Effector memory CD8-positive, alpha-beta T cell (primary cell): ENCODE data around the gene SPIB.
"Not testable (repeated sequence)": the region's sequence is repeated elsewhere in the genome, so short reads cannot be mapped to it uniquely, and the experiment has no call there.

Experiments used
- ATAC-seq: fragments of 150-1000 bp; cut with Tn5 transposase; replicated peaks from 2 replicates; pipeline ENCODE4 v1.10.0; 2021; ENCODE audit warnings: mild to moderate bottlenecking, moderate library complexity
- DNase-seq, 3 experiments: peaks; one replicate each; pipeline ENCODE4 v3.0.0; 2021
- H3K27ac Mint-ChIP-seq, 2 donors: one replicate each; pipeline ENCODE4 v1.8.0; 2022; ENCODE audit warnings: mild to moderate bottlenecking in 2 of 2, mixed read lengths in 2 of 2, moderate library complexity in 2 of 2
- H3K27me3 Mint-ChIP-seq, 2 donors: one replicate each; pipeline ENCODE4 v1.8.0; 2022; ENCODE audit warnings: mixed read lengths in 2 of 2
- H3K36me3 Mint-ChIP-seq: one replicate; pipeline ENCODE4 v1.8.0; 2022; ENCODE audit warnings: mild to moderate bottlenecking, moderate library complexity, mixed read lengths; ENCODE audit not compliant: insufficient read depth
- H3K4me1 Mint-ChIP-seq, 2 donors: one replicate each; pipeline ENCODE4 v1.8.0; 2022; ENCODE audit warnings: low read depth in 2 of 2, mixed read lengths in 2 of 2
- H3K4me3 Mint-ChIP-seq, 2 donors: one replicate each; pipeline ENCODE4 v1.8.0; 2022; ENCODE audit warnings: mild to moderate bottlenecking in 2 of 2, mixed read lengths in 2 of 2, moderate library complexity in 2 of 2
- H3K9me3 Mint-ChIP-seq, 2 donors: one replicate each; pipeline ENCODE4 v1.8.0; 2022; ENCODE audit warnings: mixed read lengths in 2 of 2

The SPIB gene

DNA sequence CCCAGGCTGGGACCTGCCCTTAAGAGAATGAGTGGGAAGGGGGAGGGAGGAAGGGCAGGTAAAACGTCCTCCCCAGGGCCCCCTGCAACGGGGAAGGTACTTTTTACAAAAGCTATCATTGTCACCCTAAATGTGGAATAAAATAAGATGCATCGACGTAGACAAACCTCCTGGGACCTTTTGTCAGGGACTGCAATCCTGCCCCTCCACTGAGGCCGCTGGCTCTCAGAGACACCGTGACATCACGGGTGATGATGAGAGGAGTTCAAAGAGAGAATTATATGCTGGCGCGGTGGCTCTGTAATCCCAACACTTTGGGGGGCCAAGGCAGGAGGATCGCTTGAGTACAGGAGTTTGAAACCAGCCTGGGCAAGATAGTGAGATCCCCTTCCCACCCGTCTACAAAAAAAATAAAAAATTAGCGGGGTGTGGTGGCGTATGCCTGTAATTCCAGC is 12.2 kb downstream of the SPIB start:
- Mint-ChIP-seq H3K36me3 (peaks cover 6% of the 10 kb centered on the region), H3K9me3 (no peaks in the 10 kb centered on the region), H3K4me1 (peaks cover 11 to 16% of the 10 kb centered on the region in 2 donors), H3K27ac (peak overlapping the region in 1 of 2 donors; percentile 85), H3K27me3 (peaks cover 6 to 64% of the 10 kb centered on the region in 2 donors), H3K4me3 (peak overlapping the region; percentile 90)
- no peak for DNase-seq
- ATAC-seq = no peak

DNA sequence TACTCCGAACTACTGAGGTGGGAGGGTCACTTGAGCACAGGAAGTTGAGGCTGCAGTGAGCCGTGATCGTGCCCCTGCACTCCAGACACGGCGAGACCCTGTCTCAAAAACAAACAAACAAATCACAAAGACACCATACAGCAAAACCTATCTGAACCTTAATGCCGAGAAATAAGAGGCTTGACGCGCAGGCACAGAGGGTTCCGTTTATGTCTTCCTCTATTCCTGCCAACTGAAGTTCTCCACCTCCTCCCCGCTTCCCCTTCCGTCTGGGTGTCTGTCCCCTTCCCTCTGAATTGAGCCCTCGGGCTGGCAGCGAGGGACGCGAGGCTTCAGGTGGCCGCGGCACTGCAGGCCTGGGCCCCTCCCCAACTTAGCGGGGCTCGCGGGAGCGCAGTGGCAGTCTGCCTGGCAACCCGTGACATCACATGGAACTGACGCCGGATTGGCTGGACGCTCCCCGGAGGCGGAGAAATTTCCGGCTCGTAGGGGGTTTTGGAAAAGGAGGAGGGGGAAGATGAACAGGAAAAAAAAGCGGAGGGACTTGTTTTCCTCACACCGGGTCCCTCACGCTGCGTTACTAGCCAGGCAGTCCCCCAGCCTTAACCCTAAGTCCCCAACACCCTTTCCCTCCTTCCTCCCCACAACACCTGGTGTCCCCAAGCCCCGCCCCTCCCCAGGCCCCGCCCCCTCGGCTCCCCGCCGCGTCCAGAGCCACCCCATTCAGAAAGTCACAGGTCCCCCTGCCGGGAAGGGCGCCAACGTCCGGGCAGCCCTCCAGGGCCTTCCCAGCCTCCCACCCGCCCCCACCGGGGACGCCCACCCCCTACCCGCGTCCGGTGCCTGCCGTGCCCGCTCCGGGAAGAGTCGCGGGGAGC is 12.8 kb downstream of the SPIB start:
- no peaks in the 10 kb centered on the region for H3K9me3 Mint-ChIP-seq
- H3K36me3 Mint-ChIP-seq = peaks cover 6% of the 10 kb centered on the region
- DNase-seq = peak; percentile 86 to 93 (median 91)
- H3K27me3 Mint-ChIP-seq = peaks cover 6 to 70% of the 10 kb centered on the region in 2 donors
- ATAC-seq = peak; percentile 92
- peak overlapping the region; percentile 90 for H3K4me3 Mint-ChIP-seq
- peak overlapping the region; percentile 85 for H3K27ac Mint-ChIP-seq
- peaks cover 11 to 16% of the 10 kb centered on the region in 2 donors for H3K4me1 Mint-ChIP-seq

DNA sequence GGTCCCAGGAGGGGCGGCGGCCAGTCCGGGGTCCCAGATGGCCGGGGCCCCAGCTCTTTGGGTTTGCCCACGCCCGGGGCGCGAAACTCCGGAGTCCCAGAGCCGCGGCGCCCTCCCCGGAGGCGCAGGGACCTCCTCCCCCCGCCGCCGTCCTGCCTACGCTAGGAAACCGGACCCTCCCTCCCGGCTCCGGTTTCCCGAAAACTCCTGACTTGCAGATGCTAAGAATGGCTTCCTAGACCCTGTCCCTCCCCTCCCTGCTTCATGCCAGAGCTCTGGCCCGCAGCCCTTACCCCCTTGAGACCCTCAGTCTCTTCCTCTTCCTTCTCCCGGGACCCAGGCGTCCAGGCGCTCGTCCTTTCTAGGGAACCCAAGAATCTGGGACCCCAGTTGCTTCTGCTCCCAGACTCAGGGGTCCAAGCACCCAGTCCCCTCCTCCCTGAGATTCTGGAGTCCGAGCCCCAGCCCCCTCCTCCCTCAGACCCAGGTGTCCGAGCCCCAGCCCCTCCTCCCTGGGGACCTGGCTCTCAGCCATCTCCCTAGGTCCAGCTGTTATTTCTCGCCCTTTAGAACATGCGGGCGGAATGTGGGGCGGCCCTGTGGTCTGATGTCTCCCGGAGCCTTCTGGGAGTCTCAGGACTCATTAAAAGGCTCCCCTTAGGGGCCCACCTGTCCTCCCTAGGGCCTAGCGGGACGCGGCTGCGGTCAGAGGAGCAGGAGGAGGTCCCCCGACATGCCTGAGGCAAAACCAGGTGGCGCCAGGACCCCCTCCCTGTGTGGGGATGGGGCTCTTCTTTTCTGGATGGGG is 13.7 kb downstream of the SPIB start, which contains the start of gene MYBPC2:
Gene MYBPC2 (plus strand): TSS at position 672 of the 808 bp plus-strand sequence. CDS start 62 bp downstream, at position 734.
- DNase-seq = no peak
- H3K4me1 Mint-ChIP-seq = peaks cover 11 to 16% of the 10 kb centered on the region in 2 donors
- H3K27ac Mint-ChIP-seq = peak within 1 kb of the TSS; percentile 85
- no peaks in the 10 kb centered on the region for H3K9me3 Mint-ChIP-seq
- H3K4me3 Mint-ChIP-seq = peak within 1 kb of the TSS; percentile 90
- peak; percentile 5 for ATAC-seq
- H3K36me3 Mint-ChIP-seq = peaks cover 6% of the 10 kb centered on the region
- H3K27me3 Mint-ChIP-seq = peaks cover 6 to 75% of the 10 kb centered on the region in 2 donors

DNA sequence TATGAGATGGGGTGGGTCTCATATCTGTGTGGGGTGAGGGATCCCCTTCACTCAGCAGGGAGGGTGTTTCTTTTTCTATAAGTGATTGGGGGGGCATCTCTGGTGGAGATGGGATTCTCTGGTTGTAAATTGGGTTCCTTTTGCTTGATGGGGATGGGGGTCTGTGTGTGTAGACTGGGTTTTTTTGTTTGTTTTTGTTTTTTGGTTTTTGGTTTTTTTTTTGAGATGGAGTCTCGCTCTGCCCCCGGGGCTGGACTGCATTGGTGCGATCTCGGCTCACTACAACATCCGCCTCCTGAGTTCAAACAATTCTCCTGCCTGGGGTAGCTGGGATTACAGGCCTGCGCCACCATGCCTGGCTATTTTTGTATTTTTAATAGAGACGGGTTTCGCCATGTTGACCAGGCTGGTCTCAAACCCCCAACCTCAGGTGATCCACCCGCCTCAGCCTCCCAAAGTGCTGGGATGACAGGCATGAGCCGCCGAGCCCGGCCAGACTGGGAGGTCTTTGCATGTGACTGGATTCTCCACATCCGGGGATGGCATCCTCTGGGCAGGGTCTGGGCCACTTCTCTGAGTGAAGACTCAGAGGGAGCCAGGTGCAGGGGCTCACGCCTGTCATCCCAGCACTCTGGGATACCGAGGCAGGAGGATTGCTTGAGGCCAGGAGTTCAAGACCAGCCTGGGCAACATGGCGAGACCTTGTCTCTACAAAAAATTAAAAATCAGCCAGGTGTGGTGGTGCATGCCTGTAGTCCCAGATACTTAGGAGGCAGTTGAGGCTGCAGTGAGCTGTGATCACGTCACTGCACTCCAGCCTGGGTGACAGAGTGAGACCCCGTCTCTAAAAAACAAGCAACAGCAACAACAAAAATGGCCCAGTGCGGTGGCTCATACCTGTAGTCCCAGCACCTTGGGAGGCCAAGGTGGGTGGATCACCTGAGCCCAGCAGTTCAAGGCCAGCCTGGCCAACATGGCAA is 14.8 kb downstream of the SPIB start:
- DNase-seq (no peak), ATAC-seq (no peak)
- peak overlapping the region; percentile 90 for H3K4me3 Mint-ChIP-seq
- H3K4me1 Mint-ChIP-seq = peaks cover 11 to 16% of the 10 kb centered on the region in 2 donors
- H3K27me3 Mint-ChIP-seq = peaks cover 8 to 80% of the 10 kb centered on the region in 2 donors
- H3K27ac Mint-ChIP-seq = peak overlapping the region in 1 of 2 donors; percentile 53
- peaks cover 6% of the 10 kb centered on the region for H3K36me3 Mint-ChIP-seq
- no peaks in the 10 kb centered on the region for H3K9me3 Mint-ChIP-seq

DNA sequence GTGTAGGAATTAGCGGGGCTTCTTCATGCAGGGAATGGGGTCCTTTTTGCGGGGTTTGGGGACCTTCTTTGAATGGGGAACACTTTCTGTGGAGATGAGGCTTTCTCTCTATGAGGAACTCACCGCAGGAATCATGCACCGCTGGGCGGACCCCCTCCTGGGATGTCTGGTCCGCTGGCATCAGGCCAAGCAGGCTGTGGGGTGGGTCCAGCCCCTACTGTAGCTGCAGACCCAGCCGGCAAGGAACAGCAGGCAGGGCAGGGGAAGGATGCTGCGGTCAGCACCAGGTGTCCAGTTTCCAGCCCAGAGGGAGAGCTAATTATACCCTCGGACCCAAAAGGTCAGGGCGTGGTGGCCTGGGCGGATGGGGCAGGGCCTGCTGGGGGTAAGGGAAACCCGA is 15.8 kb downstream of the SPIB start:
- H3K4me1 Mint-ChIP-seq = peaks cover 11 to 16% of the 10 kb centered on the region in 2 donors
- H3K9me3 Mint-ChIP-seq = no peaks in the 10 kb centered on the region
- no peak overlapping the region for H3K27ac Mint-ChIP-seq
- H3K27me3 Mint-ChIP-seq = peaks cover 18 to 80% of the 10 kb centered on the region in 2 donors
- DNase-seq = no peak
- ATAC-seq = no peak
- H3K4me3 Mint-ChIP-seq = no peak overlapping the region
- peaks cover 6% of the 10 kb centered on the region for H3K36me3 Mint-ChIP-seq

DNA sequence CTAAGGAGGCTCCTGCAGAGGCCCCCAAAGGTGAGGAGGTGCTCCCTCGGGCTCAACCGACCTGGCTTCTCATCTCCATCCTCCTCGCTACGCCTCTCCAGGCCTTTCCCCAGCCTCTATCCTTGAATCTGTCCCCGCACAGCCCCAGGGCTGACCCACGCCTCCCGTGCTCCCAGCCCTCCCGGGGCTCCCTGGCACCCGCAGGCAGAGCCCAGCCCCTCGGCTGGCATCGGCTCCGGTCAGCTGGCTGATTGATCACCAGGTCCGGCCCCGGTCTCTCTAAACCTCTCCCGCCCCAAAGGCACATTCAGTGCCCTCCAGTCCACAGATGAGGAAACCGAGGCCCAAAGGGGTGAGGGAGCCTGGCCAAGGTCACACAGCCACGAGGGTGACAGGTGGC is 16.5 kb downstream of the SPIB start:
- DNase-seq (no peak), ATAC-seq (no peak)
- Mint-ChIP-seq H3K27ac (no peak overlapping the region), H3K9me3 (no peaks in the 10 kb centered on the region), H3K27me3 (peaks cover 23 to 82% of the 10 kb centered on the region in 2 donors), H3K36me3 (peaks cover 6% of the 10 kb centered on the region), H3K4me1 (peaks cover 11 to 16% of the 10 kb centered on the region in 2 donors), H3K4me3 (no peak overlapping the region)

DNA sequence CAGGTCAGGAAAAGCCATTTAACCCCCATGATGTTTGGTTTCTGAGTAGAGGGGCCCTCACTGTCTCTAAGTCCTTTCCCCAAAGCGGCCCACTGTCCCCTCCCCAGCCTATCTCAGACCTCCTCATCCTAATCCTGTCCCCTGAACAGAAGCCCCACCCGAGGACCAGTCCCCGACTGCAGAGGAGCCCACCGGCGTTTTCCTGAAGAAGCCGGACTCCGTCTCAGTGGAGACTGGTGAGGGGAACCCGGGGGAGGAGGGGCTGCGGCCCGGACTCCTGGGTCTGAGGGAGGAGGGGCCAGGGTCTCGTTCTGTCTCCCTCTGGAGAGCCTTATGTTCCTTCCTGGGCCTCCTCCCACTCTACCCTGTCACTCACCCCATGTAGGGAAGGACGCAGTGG is 16.9 kb downstream of the SPIB start:
- Mint-ChIP-seq H3K4me3 (no peak overlapping the region), H3K4me1 (peaks cover 10 to 14% of the 10 kb centered on the region in 2 donors), H3K27me3 (peaks cover 23 to 81% of the 10 kb centered on the region in 2 donors), H3K9me3 (no peaks in the 10 kb centered on the region), H3K36me3 (peaks cover 6% of the 10 kb centered on the region), H3K27ac (no peak overlapping the region)
- DNase-seq (no peak), ATAC-seq (no peak)

DNA sequence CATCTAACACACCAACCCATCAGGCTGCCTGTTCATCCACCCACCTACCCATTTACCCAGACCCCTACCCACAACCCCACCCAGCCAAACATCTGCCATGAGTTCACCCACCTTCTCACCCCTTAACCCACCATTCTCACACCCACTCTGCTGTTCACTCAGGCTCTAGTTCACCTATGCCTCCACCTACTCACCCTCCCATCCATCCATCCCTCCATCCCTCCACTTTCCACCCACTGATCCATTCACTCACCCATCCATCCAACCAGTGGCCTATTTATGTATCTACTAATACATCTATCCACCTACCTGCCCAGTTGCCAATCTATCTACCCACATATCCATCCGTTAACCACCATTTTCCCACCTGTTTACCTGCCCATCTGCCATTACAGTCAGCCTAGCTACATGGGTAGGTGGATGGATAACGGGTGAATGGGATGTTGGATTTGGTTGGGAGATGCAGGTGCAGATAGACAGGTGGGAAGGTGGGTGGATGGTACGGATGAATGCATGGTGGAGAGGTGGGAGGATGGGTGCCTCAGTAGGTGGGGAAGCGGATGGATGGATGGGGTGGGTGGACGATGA is 19.2 kb downstream of the SPIB start:
- Mint-ChIP-seq H3K4me3 (no peak overlapping the region), H3K27me3 (peaks cover 21 to 65% of the 10 kb centered on the region in 2 donors), H3K36me3 (no peaks in the 10 kb centered on the region), H3K9me3 (no peaks in the 10 kb centered on the region), H3K4me1 (peaks cover 0 to 1% of the 10 kb centered on the region in 2 donors), H3K27ac (no peak overlapping the region)
- ATAC-seq = no peak
- DNase-seq = no peak

DNA sequence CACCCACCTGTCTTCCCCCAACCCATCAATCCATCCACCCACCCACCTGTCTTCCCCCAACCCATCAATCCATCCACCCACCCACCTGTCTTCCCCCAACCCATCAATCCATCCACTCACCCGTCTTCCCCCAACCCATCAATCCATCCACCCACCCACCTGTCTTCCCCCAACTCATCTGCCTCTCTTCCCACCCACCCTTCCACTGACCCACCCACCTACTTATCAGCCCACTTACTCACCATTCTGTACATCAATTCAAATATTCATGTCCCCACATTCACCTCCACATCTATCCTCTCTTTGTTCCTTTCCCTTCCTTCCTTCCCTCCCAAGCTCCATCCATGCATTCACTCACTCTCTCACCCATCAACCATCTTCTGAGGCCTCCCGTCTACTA is 20.4 kb downstream of the SPIB start:
- not testable (repeated sequence) for DNase-seq, H3K4me1 Mint-ChIP-seq, H3K27ac Mint-ChIP-seq, H3K9me3 Mint-ChIP-seq, H3K36me3 Mint-ChIP-seq, H3K4me3 Mint-ChIP-seq, ATAC-seq
- peaks cover 25 to 60% of the 10 kb centered on the region in 2 donors for H3K27me3 Mint-ChIP-seq

DNA sequence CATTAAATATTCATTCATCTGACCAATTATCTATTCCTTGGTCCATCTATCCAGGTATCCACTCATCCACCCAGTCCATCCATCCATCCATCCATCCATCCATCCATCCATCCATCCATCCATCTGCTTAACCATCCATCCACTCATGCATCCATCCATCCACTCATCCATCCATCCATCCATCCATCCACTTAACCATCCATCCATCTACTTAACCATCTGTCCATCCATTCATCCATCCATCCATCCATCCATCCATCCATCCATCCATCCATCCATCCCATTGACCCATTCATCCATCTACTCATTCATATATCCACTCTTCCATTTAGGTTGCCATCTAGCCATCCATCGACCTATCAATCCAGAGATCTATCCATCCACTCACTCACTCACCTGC is 25.3 kb downstream of the SPIB start:
- peaks cover 0 to 6% of the 10 kb centered on the region in 2 donors for H3K9me3 Mint-ChIP-seq
- DNase-seq = no peak
- H3K27me3 Mint-ChIP-seq = peaks cover 25 to 45% of the 10 kb centered on the region in 2 donors
- no peaks in the 10 kb centered on the region for H3K36me3 Mint-ChIP-seq
- H3K4me3 Mint-ChIP-seq = no peak overlapping the region
- no peak for ATAC-seq
- H3K27ac Mint-ChIP-seq = no peak overlapping the region
- no peaks in the 10 kb centered on the region for H3K4me1 Mint-ChIP-seq

DNA sequence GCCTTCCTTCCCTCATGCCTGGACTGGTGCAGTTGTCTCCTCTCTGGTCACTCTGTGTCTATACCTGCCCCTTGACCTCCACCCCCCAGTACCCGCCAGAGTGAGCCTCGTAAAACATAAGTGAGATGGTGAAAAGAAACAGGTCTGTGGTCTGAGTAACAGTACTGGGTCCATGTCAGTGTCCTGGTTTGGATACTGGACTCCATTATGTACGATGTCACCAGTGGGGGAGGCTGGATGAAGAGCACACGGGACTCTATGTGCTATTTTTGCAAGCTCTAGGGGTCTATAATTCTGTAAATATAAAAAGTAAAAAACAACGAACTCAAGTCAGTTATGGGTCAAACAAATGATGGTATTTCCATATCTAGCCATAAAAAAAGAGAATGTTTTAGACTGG is 28.3 kb downstream of the SPIB start:
- ATAC-seq = no peak
- peaks cover 0 to 6% of the 10 kb centered on the region in 2 donors for H3K9me3 Mint-ChIP-seq
- H3K4me3 Mint-ChIP-seq = no peak overlapping the region
- no peaks in the 10 kb centered on the region for H3K4me1 Mint-ChIP-seq
- DNase-seq = no peak
- peaks cover 17 to 47% of the 10 kb centered on the region in 2 donors for H3K27me3 Mint-ChIP-seq
- H3K36me3 Mint-ChIP-seq = no peaks in the 10 kb centered on the region
- H3K27ac Mint-ChIP-seq = no peak overlapping the region

DNA sequence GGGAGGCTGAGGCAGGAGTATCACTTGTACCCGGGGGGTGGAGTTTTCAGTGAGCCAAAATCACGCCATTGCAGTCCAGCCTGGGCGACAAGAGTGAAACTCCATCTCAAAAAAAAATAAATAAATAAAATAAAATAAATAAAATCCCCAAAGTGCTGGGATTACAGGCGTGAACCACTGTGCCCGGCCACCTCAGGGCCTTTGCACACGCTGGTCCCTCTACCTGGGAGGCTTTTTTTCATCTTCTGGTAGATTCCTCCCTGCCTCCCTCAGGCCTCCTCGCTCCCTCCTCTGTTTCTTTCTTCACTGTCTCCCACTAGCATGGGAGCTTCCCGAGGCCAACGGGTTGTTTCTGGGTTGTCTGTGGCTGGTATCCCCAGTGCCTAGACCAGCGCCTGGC is 29.0 kb downstream of the SPIB start:
- H3K4me1 Mint-ChIP-seq = no peaks in the 10 kb centered on the region
- H3K4me3 Mint-ChIP-seq = no peak overlapping the region
- no peak for DNase-seq
- no peak for ATAC-seq
- no peaks in the 10 kb centered on the region for H3K36me3 Mint-ChIP-seq
- H3K27ac Mint-ChIP-seq = no peak overlapping the region
- peaks cover 0 to 6% of the 10 kb centered on the region in 2 donors for H3K9me3 Mint-ChIP-seq
- H3K27me3 Mint-ChIP-seq = peaks cover 17 to 47% of the 10 kb centered on the region in 2 donors
